GM19463 (cell line): ENCODE data around the gene GALR3.

ENCODE experiments used
- ATAC-seq: cut with Tn5 transposase; IDR thresholded peaks from one replicate; pipeline ENCODE4 v1.9.1; 2021; ENCODE audit warnings: mild to moderate bottlenecking, moderate library complexity; ENCODE audit not compliant: unreplicated experiment

GALR3 gene

DNA sequence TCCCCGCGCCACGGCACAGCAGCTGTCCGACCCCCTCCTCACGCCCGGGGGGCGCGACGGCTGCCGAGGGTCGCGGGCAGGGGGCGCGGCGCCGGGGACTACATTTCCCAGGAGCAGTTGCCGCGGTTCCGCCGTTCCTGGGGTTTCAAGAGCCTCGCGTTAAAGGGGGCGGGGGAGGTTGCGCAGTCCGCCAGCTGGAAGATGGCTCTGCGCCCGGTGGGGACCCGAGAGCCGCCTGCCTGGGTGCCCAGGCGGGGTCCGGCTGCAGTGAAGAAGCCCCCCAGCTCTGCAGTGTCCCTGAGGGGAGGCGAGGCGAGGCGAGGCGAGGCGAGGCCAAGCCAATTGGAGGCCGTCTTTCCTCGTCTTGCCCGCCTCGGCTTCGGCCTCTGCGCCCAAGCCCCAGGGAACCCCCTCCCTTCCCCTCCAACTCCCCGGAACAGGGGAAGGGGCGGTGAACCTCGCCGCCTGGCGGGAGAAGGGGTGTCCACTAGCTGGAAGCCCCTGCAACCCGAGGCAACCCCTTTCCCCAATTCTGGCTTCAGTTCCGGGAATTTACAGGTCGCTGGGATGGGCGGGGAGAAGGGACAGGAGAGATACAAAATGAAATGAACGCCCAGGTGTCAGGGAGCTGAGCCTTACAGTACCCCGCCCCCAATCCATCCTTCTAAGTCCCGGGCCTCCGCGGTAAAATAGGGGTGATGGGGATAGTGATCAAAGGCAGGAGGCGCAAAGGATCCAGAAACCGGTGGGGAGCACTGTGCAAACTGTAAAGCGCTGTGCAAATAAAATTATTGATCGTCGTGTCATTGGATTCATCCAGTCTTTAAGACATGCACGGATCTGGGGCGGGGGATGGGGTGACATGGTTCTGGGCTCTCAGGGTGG is 20.6 kb upstream of the GALR3 start:
- no peak for ATAC-seq

DNA sequence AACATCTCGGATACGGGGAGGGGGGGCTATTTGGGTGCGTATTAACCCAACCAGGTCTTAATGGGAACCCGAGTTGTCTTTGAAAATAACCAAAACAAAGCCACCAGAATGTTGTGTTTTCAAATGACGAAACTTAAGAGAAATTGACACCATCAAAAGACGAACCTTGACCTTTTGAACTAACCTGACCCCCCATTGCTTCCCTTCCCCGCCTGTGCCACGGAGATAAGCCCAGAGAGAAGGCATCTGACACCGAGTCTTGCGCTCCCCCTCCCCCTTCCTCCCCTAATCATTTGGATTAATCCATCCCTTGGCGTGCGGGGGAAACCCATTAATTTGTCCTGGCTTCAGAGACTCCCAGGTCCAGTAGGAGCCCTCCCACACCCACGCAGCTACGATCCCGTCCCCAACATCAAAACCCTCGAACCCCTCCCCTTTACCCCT is 20.0 kb upstream of the GALR3 start:
- ATAC-seq, result no peak

GRCh38 chr22:37803639-37804351 is 19.4 kb upstream of the GALR3 start:
- no peak for ATAC-seq

DNA sequence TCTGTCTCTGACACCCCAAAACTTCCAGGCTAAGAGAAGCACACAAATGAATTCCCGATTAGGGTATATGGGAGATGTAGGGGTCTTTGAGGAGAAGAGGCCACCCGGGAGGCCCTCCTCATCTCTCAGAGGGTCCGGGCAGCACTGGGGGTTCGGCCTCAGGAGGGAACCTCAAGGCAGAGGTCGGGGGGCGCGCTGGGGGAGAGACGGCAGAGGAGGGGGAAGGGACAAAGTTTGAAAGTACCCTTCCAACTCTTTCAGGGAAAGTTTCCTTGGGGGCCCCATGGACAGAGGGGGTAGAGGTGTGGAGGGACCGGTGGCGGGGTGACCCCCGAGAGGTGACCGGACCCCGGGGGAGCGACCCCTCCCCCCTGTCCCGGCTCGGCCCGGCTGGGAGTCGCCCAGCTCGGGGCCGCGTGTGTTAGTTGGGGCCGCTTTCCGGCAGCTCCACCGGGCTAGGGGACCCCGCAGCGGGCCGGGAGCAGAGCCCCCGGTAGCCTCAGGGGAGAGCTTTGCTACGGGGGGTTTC is 18.8 kb upstream of the GALR3 start:
- ATAC-seq, result no peak

GRCh38 chr22:37804881-37805809 is 18.0 kb upstream of the GALR3 start:
- ATAC-seq, result no peak

DNA sequence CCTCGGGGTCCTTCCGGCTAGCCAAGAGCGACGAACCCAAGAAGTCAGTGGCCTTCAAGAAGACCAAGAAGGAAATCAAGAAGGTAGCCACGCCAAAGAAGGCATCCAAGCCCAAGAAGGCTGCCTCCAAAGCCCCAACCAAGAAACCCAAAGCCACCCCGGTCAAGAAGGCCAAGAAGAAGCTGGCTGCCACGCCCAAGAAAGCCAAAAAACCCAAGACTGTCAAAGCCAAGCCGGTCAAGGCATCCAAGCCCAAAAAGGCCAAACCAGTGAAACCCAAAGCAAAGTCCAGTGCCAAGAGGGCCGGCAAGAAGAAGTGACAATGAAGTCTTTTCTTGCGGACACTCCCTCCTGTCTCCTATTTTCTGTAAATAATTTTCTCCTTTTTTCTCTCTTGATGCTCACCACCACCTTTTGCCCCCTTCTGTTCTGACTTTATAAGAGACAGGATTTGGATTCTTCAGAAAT is 17.3 kb upstream of the GALR3 start:
- no peak for ATAC-seq

- ATAC-seq, result no peak
Observed at GRCh38 chr22:37806409-37807333, 16.5 kb upstream of the GALR3 start.

- ATAC-seq, result peak; percentile 96
Observed at GRCh38 chr22:37807410-37808293, 15.5 kb upstream of the GALR3 start, which contains the start of gene GCAT. GCAT (plus strand) TSS chr22:37807934; CDS start chr22:37807968, 34 bp downstream.

DNA sequence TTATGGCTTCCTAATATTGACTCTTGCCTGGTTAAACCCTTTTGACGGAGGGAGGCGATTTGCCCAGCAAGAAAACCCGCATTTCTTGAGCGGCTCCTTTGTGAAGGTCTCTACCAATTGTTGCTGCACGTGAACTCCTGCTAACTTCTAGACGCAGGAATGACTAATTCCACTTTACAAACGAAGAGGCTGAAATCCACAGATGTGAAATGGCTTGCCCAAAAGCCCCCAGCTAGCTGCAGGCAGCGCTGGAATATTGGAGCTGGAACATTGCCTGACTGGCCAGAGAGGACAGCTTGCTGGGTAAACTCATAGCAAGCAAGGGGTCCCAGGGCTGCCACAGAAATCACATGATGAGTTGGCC is 14.9 kb upstream of the GALR3 start:
- no peak for ATAC-seq

DNA sequence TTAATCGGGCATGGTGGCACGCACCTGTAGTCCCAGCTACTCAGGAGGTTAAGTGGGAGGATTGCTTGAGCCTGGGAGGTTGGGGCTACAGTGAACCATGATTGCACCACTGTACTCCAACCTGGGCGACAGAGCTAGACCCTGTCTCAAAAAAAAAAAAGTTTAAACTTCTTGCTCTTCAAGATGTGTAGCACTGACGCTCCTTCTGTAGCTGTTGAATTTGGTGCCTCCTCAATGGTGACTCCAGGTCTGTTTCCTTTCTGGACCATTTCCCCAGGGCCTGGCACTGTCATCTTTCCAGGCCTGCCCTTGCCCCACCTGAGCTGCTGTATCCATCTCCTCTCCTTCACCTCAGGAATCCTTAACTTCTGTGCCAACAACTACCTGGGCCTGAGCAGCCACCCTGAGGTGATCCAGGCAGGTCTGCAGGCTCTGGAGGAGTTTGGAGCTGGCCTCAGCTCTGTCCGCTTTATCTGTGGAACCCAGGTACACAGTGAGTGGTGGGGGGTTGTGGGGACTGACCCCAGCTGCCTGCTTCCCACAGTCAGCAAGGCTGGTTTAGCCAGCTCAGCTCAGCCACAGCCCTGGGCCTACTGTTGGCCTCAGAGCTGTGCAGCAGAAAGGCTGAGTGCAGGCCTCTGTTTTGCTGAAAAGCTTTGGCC is 13.4 kb upstream of the GALR3 start:
- no peak for ATAC-seq

GRCh38 chr22:37811867-37812266 is 11.3 kb upstream of the GALR3 start:
- ATAC-seq, result no peak

GRCh38 chr22:37812869-37813678 is 10.1 kb upstream of the GALR3 start:
- no peak for ATAC-seq

DNA sequence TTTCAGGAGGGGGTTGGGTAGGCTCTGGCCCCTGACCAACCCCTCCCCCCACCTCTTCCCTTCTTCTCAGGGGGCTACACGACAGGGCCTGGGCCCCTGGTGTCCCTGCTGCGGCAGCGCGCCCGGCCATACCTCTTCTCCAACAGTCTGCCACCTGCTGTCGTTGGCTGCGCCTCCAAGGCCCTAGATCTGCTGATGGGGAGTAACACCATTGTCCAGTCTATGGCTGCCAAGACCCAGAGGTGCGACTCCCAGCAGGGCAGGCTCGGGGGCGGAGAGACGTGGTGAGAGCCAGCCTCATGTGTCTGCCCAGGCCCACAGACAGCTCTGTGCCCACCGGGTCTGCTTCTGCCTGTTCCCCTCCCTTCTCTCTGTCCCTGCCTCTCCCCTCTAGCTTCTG is 7.6 kb upstream of the GALR3 start:
- no peak for ATAC-seq

- ATAC-seq, result no peak
Observed at GRCh38 chr22:37816543-37817180, 6.5 kb upstream of the GALR3 start.

- ATAC-seq, result no peak
Observed at GRCh38 chr22:37817705-37818408, 5.3 kb upstream of the GALR3 start.
